ENCODE measurements around the gene ROS1.
A peak's percentile ranks its signal among the peaks of the same experiment; 100 is the strongest.

Gene ROS1

DNA sequence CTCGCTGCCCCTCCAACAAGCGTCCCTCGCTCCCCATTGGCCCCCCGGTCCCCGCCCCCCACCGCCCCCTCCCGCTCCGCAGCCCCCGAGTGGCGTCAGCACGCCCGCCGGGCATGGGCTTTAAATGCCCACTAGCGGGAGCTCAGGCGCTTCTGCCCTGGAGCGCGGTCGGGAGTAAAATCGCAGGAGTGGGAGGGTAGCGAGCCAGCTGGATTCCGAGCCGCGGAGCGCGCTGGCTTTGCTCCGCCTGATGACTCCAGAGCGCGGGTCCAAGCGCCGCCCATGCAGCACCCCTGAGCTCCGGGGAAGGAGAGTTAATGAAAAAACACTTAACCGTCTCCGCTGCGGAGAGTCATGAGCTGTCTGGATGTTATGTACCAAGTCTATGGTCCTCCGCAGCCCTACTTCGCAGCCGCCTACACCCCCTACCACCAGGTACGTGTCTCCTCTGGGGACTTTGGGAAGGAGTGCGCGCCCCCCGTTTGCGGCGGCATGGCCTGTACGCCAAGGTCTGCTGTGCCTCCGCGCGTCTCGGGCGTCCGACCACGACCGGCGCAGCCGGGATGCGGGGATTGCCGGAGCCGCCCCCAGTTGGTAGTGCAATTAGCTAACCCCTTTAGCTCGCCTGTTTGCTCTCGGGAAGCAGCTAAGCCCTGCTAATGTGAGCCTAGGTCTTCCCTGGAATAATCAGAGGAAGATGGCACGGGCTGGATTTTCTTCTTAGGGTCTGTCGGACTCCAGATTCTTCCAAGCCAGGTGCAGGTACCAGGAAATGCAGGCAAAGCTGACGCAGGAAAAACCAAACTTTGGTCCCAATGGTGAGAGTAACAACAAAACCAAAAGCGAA is 160.1 kb downstream of the ROS1 start, which contains the start of gene VGLL2:
Gene VGLL2 (plus strand): TSS at position 149 of the 847 bp plus-strand sequence. CDS start 206 bp downstream, at position 355.
- TF ChIP-seq, protein P1, sequence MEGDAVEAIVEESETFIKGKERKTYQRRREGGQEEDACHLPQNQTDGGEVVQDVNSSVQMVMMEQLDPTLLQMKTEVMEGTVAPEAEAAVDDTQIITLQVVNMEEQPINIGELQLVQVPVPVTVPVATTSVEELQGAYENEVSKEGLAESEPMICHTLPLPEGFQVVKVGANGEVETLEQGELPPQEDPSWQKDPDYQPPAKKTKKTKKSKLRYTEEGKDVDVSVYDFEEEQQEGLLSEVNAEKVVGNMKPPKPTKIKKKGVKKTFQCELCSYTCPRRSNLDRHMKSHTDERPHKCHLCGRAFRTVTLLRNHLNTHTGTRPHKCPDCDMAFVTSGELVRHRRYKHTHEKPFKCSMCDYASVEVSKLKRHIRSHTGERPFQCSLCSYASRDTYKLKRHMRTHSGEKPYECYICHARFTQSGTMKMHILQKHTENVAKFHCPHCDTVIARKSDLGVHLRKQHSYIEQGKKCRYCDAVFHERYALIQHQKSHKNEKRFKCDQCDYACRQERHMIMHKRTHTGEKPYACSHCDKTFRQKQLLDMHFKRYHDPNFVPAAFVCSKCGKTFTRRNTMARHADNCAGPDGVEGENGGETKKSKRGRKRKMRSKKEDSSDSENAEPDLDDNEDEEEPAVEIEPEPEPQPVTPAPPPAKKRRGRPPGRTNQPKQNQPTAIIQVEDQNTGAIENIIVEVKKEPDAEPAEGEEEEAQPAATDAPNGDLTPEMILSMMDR (IDR thresholded peaks at IDR 0.05; ENCODE audit: insufficient read depth, low read length, poor library complexity, severe bottlenecking), result no peak
- peak; percentile 21 for DNase-seq (ENCODE audit: extremely low read depth, insufficient read length)
- H3K36me3 ChIP-seq (ENCODE audit: control insufficient read depth, insufficient read depth, low read length), result no peaks in the 10 kb centered on the region
- H3K4me3 ChIP-seq (replicated peaks; ENCODE audit: low read depth, low read length), result peak within 1 kb of the TSS; percentile 37
- peaks cover 9% of the 10 kb centered on the region for H3K27me3 ChIP-seq (replicated peaks; ENCODE audit: control insufficient read depth, insufficient read depth, low read length)

DNA sequence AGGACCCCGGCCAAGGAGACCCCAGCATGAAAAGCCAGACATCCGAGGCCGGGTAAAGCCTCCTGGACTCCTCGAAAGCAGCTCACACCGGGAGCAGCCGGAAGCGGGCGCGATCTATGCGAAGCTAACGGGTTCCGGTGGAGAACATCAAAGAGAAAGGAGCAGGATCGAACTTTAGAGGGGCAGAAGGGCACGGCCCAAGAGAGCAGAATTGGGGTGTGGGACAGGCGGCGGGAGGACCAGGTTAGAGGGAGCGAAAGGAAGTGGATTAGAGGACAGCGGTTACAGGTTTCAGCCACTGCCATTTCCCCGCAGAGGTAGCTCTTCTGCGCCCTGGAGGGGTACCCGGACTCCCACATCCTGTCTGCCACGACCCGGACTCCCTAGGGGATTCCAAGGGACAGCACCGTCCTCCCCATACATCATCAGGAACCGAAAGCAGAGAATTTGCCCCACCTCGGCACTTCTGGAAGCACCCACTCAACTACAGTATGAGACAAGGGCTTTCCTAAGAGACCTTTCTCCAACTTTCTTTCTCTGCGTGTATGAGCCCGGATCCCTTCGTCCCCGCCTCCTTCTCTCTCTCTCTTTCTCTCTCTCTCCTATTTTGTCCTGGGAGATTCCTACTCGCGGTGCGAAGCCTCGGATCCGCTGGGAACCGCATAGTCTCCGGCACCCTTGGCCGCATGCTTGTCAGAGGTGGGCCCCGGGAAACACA is 160.9 kb downstream of the ROS1 start:
- Histone ChIP-seq H3K4me3 (replicated peaks; ENCODE audit: low read depth, low read length) (peak overlapping the region; percentile 37), H3K36me3 (ENCODE audit: control insufficient read depth, insufficient read depth, low read length) (no peaks in the 10 kb centered on the region), H3K27me3 (replicated peaks; ENCODE audit: control insufficient read depth, insufficient read depth, low read length) (peaks cover 9% of the 10 kb centered on the region)
- TF ChIP-seq, protein P1 (IDR thresholded peaks at IDR 0.05; ENCODE audit: insufficient read depth, low read length, poor library complexity, severe bottlenecking), result no peak
- peak; percentile 17 for DNase-seq (ENCODE audit: extremely low read depth, insufficient read length)

DNA sequence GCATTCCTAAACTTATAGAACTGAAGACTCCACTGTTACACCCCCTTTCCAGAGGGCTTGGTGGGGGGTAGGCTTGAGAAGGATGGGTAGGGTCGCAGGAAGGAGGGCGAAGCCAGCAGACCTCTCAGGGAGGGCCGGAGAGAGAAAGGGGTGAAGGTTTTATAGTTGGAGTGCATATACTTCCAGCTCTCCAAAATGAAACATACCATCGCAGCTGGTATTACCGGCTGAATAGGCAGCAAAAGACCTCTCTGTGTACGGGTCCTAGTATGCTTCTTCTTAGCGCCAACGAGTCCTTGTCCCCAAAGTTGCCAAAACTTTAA is 161.4 kb downstream of the ROS1 start:
- TF ChIP-seq, protein P1 (IDR thresholded peaks at IDR 0.05; ENCODE audit: insufficient read depth, low read length, poor library complexity, severe bottlenecking), result no peak
- no peak overlapping the region; the same call in 1 of the 2 replicates for H3K4me3 ChIP-seq (replicated peaks; ENCODE audit: low read depth, low read length)
- DNase-seq (ENCODE audit: extremely low read depth, insufficient read length), result no peak
- H3K27me3 ChIP-seq (replicated peaks; ENCODE audit: control insufficient read depth, insufficient read depth, low read length), result peaks cover 9% of the 10 kb centered on the region
- no peaks in the 10 kb centered on the region for H3K36me3 ChIP-seq (ENCODE audit: control insufficient read depth, insufficient read depth, low read length)

DNA sequence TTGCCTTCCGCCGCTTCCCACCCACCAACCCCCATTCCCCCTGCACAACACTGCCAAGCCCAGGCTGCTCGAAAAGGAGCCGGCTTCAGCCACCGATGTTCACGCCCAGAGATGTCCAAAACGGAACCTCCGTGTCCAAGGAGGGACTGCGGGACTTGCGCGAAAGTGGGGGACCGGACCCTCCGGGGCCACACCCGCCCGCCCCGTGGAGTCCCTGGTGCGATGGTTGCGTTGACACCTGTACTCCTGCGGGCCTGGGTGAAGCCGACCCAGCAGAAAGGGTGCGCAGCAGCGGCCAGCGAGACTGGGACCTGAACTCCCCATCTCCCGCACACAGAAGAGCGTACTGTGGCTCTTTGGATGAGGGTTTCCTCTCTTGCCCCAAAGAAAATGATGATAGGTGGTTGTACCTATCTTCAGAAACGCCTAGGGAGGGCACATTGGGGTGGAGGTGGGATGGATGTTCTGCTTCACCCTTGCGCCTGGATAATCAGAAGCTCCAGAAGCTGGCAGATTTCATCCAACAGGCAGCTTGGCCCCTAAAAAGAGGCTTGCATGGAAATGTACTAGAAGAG is 162.3 kb downstream of the ROS1 start:
- H3K4me3 ChIP-seq (replicated peaks; ENCODE audit: low read depth, low read length), result no peak overlapping the region
- no peaks in the 10 kb centered on the region for H3K36me3 ChIP-seq (ENCODE audit: control insufficient read depth, insufficient read depth, low read length)
- H3K27me3 ChIP-seq (replicated peaks; ENCODE audit: control insufficient read depth, insufficient read depth, low read length), result peaks cover 7% of the 10 kb centered on the region
- DNase-seq (ENCODE audit: extremely low read depth, insufficient read length), result no peak
- TF ChIP-seq, protein P1 (IDR thresholded peaks at IDR 0.05; ENCODE audit: insufficient read depth, low read length, poor library complexity, severe bottlenecking), result no peak

DNA sequence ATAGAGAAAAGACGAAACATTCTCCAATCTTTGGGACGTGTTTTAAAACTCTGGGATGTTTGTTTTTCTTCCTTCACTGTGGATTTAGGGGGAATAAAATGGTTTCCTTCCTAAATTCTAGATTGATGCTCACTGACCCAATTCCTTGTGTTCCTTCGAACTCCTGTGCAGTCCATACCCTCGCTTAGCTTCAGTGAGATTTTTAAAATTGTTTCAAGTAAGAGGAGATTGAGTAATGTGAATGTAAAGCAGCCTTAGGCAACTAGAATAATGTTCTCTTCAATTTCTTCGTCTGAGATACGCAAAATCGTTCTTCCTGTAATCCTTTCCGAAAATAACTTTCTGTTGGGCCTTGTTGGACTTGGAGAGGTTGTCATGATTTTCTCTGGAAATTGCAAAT is 162.9 kb downstream of the ROS1 start:
- no peak overlapping the region for H3K4me3 ChIP-seq (replicated peaks; ENCODE audit: low read depth, low read length)
- no peak for DNase-seq (ENCODE audit: extremely low read depth, insufficient read length)
- peaks cover 7% of the 10 kb centered on the region for H3K27me3 ChIP-seq (replicated peaks; ENCODE audit: control insufficient read depth, insufficient read depth, low read length)
- no peaks in the 10 kb centered on the region for H3K36me3 ChIP-seq (ENCODE audit: control insufficient read depth, insufficient read depth, low read length)
- TF ChIP-seq, protein P1 (IDR thresholded peaks at IDR 0.05; ENCODE audit: insufficient read depth, low read length, poor library complexity, severe bottlenecking), result no peak
